ENCODE data around the gene UBASH3A. TPM values are rescaled to one million over a fixed set of nuclear protein-coding genes. Genes with fewer than 3 reads are reported as not detected.

The UBASH3A gene
- total RNA-seq, 1 donor, result not detected

DNA sequence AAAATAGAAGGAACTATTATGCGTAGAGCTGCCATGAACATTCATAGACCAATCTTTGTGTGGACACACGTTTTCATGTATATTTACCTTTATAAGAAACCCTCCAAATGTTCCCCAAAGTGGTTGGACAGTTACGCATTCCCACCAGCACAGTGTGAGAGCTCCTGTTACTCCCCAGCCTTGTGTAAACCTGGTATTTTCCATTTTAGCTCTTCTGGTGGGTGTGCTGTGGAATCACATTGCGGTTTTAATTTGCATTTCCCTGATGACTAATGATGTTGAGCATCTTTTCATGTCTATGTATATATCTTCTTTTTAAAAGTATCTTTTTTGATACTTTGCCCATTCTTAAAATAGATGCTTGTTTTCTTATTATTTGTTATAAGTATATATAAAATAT lies 3.2 kb upstream of the UBASH3A start:
- no peak overlapping the region for H3K4me3 ChIP-seq (ENCODE audit: low read depth, low read length)
- no peak for DNase-seq (ENCODE audit: low read depth)

GRCh38 chr21:42401154-42401553 lies 2.5 kb upstream of the UBASH3A start:
- TF ChIP-seq, protein P1, sequence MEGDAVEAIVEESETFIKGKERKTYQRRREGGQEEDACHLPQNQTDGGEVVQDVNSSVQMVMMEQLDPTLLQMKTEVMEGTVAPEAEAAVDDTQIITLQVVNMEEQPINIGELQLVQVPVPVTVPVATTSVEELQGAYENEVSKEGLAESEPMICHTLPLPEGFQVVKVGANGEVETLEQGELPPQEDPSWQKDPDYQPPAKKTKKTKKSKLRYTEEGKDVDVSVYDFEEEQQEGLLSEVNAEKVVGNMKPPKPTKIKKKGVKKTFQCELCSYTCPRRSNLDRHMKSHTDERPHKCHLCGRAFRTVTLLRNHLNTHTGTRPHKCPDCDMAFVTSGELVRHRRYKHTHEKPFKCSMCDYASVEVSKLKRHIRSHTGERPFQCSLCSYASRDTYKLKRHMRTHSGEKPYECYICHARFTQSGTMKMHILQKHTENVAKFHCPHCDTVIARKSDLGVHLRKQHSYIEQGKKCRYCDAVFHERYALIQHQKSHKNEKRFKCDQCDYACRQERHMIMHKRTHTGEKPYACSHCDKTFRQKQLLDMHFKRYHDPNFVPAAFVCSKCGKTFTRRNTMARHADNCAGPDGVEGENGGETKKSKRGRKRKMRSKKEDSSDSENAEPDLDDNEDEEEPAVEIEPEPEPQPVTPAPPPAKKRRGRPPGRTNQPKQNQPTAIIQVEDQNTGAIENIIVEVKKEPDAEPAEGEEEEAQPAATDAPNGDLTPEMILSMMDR (IDR thresholded peaks at IDR 0.05; ENCODE audit: insufficient read depth, low read length), result no peak
- peak; percentile 3 for DNase-seq (ENCODE audit: low read depth)
- no peak overlapping the region for H3K4me3 ChIP-seq (ENCODE audit: low read depth, low read length)

More for the DNA sequence above, 3.2 kb upstream of the UBASH3A start:
- TF ChIP-seq, protein P1 (IDR thresholded peaks at IDR 0.05; ENCODE audit: insufficient read depth, low read length), result no peak

GRCh38 chr21:42401820-42402251 lies 1.9 kb upstream of the UBASH3A start:
- no peak for DNase-seq (ENCODE audit: low read depth)
- no peak overlapping the region for H3K4me3 ChIP-seq (ENCODE audit: low read depth, low read length)
- TF ChIP-seq, protein P1 (IDR thresholded peaks at IDR 0.05; ENCODE audit: insufficient read depth, low read length), result no peak

- no peak for DNase-seq (ENCODE audit: low read depth)
- TF ChIP-seq, protein P1 (IDR thresholded peaks at IDR 0.05; ENCODE audit: insufficient read depth, low read length), result no peak
- no peak overlapping the region for H3K4me3 ChIP-seq (ENCODE audit: low read depth, low read length)
Observed at GRCh38 chr21:42404539-42404938, 837 bp downstream of the UBASH3A start.

DNA sequence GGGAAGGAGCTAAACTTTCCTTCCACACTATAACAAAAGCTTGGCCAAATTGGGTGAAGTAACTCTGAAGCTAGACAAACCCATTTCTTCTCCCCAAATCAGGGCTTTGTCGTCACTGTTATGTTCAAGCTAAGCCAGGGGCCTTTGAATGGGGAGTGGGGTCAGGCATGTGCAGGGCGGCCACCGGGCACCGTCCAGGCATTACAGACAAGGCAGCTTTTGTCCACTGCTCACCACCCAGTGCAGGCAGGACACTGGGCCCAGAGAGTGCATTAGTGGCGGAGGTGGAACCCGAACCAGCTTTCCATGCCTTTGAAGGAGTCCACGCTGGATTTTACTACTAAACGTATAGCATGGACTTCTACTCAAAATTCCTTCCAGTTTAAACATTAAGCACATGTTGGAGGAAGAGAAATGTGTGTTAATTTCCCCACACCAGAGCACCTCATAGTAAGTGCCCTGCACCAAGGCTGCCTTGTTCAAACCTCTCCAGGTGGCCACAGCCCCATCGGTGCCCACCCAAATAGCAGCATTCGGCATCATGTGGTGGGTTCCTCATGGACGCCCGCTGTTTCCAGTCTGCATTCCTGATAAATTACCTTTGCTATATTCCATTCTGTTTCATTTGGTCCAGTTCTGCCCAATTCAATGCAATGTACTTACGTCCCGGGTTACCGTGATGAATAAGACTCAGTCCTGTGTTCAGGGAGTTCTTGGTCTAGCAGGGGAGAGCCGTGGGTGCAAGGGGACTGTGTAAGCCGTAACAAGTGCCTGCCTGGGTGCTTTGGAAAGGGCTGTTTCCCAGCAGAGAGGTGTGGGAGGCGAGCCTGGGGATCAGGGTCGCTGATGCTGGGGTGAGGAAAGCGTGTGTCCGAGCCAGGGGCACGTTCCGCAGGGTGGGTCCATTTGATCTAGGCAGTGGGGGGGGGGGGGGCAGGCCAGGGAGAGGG lies 1.6 kb downstream of the UBASH3A start:
- H3K4me3 ChIP-seq (ENCODE audit: low read depth, low read length), result no peak overlapping the region
- DNase-seq (ENCODE audit: low read depth), result no peak
- TF ChIP-seq, protein P1 (IDR thresholded peaks at IDR 0.05; ENCODE audit: insufficient read depth, low read length), result no peak

DNA sequence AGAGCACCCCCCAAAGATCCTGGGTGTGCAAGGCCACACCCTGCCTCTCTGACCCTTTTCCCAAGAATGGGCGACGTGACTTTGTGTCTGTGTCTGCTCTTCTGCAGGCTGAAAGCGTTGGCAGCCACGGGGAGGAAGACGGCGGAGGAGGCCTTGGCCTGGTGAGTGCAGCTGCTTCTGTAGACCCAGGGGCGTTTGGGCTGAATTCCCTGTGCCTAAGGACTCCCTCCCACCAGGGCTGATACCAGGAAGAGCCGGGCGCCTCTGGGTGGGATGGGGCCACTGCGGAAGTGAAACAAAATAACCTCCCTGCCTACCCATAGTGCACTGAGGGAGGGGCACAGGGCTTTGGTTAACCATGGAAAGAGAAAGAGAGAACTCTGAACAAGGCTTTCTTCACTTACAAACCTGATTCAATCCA lies 2.5 kb downstream of the UBASH3A start:
- no peak overlapping the region for H3K4me3 ChIP-seq (ENCODE audit: low read depth, low read length)
- no peak for DNase-seq (ENCODE audit: low read depth)
- TF ChIP-seq, protein P1 (IDR thresholded peaks at IDR 0.05; ENCODE audit: insufficient read depth, low read length), result no peak

Measured in fibroblast of the aortic adventitia (primary cell).